ENCODE measurements around the gene SKA3. TPM values are rescaled to one million over a fixed set of nuclear protein-coding genes. Genes with fewer than 3 reads are reported as not detected.

SKA3 gene
- total RNA-seq, 2 donors from 2014 or later, result under 0.01 TPM; not detected in 1

GRCh38 chr13:21104199-21105019, 71.9 kb downstream of the SKA3 start:
- WGBS, 2 donors, result 89 to 90% methylated on average over 35 to 36 of the region's 37 CpGs
- Histone ChIP-seq H3K4me1 (no peaks in the 10 kb centered on the region), H3K27me3 (no peaks in the 10 kb centered on the region), H3K36me3 (replicated peaks in 1 of 2; ENCODE audit: insufficient read depth in 1 of 2, low read depth in 2 of 2) (no peaks in the 10 kb centered on the region), H3K9me3 (no peaks in the 10 kb centered on the region), H3K27ac (no peak overlapping the region), H3K4me3 (no peak overlapping the region)
- TF ChIP-seq POLR2A (IDR thresholded peaks at IDR 0.05) (no peak), CTCF (IDR thresholded peaks at IDR 0.05) (no peak)
- ATAC-seq (no peak), DNase-seq (no peak)
- intact Hi-C loops (cut with DNase I), result loop anchor here (5.0 to 10.0 kb wide), 2 partner anchors 160 to 378 kb away; no protein-coding TSS in a partner anchor

Small RNA genes within 50 kb of the gene (small RNA-seq; reads per million reads assigned to genes)
- not detected for gene AL158032.1
- gene RF00086, result not detected
- gene RF02116, result not detected

Other genes starting within 250 kb of the SKA3 start
- gene LATS2, start 115.0 kb downstream of the SKA3 start, total RNA-seq, result 10 to 100 TPM; 12.2 to 17.5 TPM
- 10 to 100 TPM in 1 of 2 donors, 1 to 10 TPM in 1; 5.9 to 26.7 TPM for gene SAP18, start 36.4 kb downstream of the SKA3 start, total RNA-seq
- 10 to 100 TPM in 1 of 2 donors, 1 to 10 TPM in 1; 8.0 to 10.2 TPM for gene MRPL57, start 106 bp upstream of the SKA3 start, total RNA-seq